ENCODE results near the gene OR1I1.

Gene OR1I1

DNA sequence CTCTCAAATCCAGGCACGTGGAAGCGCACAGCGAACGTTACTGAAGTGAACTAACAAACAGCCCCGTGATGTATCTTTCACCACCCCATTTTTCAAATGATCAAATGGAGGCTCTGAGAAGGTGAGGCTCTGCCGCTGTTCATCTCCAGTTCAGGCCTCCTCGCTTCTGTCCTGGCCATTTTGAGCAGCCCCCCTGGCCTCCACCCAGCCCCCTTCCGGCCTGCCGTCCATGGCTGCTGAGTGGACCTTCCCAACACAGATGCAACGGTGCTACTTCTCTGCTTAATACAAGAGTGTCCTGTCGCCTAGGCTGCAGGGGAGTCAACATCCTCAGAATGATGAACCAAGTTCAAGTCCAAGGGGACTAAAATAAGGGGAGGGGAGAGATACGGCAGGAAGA, 34.8 kb downstream of the OR1I1 start:
- Histone ChIP-seq H3K4me1 (ENCODE audit: control insufficient read depth in 2 of 2, insufficient read depth in 1 of 2, low read depth in 1 of 2, low read length in 2 of 2) (no peaks in the 10 kb centered on the region), H3K4me2 (ENCODE audit: insufficient read depth, low read length, poor library complexity, severe bottlenecking) (no peak overlapping the region), H3K4me3 (ENCODE audit: low read length in 2 of 2) (no peak overlapping the region), H3K14ac (ENCODE audit: low read length) (no peak overlapping the region), H3K4ac (ENCODE audit: low read length) (no peak overlapping the region), H2AFZ (ENCODE audit: low read length) (no peak overlapping the region), H4K91ac (ENCODE audit: low read depth, low read length, poor library complexity) (no peak overlapping the region), H3K9me3 (replicated peaks in 1 of 2; ENCODE audit: control insufficient read depth in 2 of 2, insufficient read depth in 1 of 2, low read depth in 1 of 2, low read length in 2 of 2) (peaks cover 3 to 9% of the 10 kb centered on the region in 2 donors), H3K9ac (ENCODE audit: low read depth, low read length, poor library complexity) (no peak overlapping the region), H3K18ac (ENCODE audit: low read length) (no peak overlapping the region), H2BK120ac (ENCODE audit: low read depth, low read length) (no peak overlapping the region), H3K23ac (ENCODE audit: low read depth, low read length, poor library complexity) (no peak overlapping the region), H3K36me3 (replicated peaks in 1 of 2; ENCODE audit: control insufficient read depth in 2 of 2, insufficient read depth in 2 of 2, low read length in 2 of 2) (peaks cover 74 to 95% of the 10 kb centered on the region in 2 donors), H2BK15ac (ENCODE audit: low read length) (no peak overlapping the region), H3K27ac (replicated peaks; ENCODE audit: low read length) (no peak overlapping the region), H2BK5ac (ENCODE audit: low read length) (no peak overlapping the region), H3K27me3 (ENCODE audit: control insufficient read depth in 3 of 3, insufficient read depth in 3 of 3, low read depth in 1 of 3, low read length in 3 of 3) (no peaks in the 10 kb centered on the region), H4K8ac (ENCODE audit: low read depth, low read length) (no peak overlapping the region), H2BK12ac (ENCODE audit: low read length) (no peak overlapping the region), H2AK5ac (ENCODE audit: low read depth, low read length) (no peak overlapping the region), H3K79me1 (ENCODE audit: low read depth, low read length) (peaks cover 7% of the 10 kb centered on the region)
- no peak for DNase-seq (ENCODE audit: low spot score)
- WGBS, 2 donors (ENCODE audit: extremely low coverage in 2 of 2, insufficient read length in 2 of 2, insufficient replicate concordance in 1 of 2) = no CpG with 5 or more reads among the region's 12 CpGs

DNA sequence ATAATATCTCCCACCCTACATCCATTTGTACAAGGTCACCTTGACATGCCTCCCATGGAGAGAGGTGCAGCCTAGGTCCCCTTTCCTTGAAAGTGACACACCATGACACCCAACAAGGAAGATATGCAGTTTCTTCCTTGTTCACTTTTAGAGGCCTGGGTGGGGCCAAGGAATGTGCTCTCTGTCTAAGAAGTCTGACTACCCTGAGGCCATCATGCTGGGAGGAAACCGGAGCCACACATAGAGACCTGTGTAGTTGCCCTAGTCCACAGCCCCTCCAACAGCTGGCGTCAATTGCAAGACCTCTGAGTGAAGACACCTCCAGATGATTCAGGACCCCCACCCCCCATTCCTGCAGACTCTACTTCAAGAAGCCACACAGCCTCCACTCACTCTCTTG, 36.2 kb downstream of the OR1I1 start:
- Histone ChIP-seq H2BK120ac (ENCODE audit: low read depth, low read length) (no peak overlapping the region), H2AK5ac (ENCODE audit: low read depth, low read length) (no peak overlapping the region), H2AFZ (ENCODE audit: low read length) (no peak overlapping the region), H3K4ac (ENCODE audit: low read length) (no peak overlapping the region), H2BK12ac (ENCODE audit: low read length) (no peak overlapping the region), H3K4me1 (ENCODE audit: control insufficient read depth in 2 of 2, insufficient read depth in 1 of 2, low read depth in 1 of 2, low read length in 2 of 2) (no peaks in the 10 kb centered on the region), H3K79me1 (ENCODE audit: low read depth, low read length) (peaks cover 10% of the 10 kb centered on the region), H4K8ac (ENCODE audit: low read depth, low read length) (no peak overlapping the region), H3K9ac (ENCODE audit: low read depth, low read length, poor library complexity) (no peak overlapping the region), H2BK15ac (ENCODE audit: low read length) (no peak overlapping the region), H3K27me3 (ENCODE audit: control insufficient read depth in 3 of 3, insufficient read depth in 3 of 3, low read depth in 1 of 3, low read length in 3 of 3) (no peaks in the 10 kb centered on the region), H4K91ac (ENCODE audit: low read depth, low read length, poor library complexity) (no peak overlapping the region), H3K36me3 (replicated peaks in 1 of 2; ENCODE audit: control insufficient read depth in 2 of 2, insufficient read depth in 2 of 2, low read length in 2 of 2) (peaks cover 73 to 95% of the 10 kb centered on the region in 2 donors), H3K4me2 (ENCODE audit: insufficient read depth, low read length, poor library complexity, severe bottlenecking) (no peak overlapping the region), H3K4me3 (ENCODE audit: low read length in 2 of 2) (no peak overlapping the region), H2BK5ac (ENCODE audit: low read length) (peak overlapping the region; percentile 53), H3K27ac (replicated peaks; ENCODE audit: low read length) (no peak overlapping the region), H3K9me3 (replicated peaks in 1 of 2; ENCODE audit: control insufficient read depth in 2 of 2, insufficient read depth in 1 of 2, low read depth in 1 of 2, low read length in 2 of 2) (peaks cover 0 to 5% of the 10 kb centered on the region in 2 donors), H3K23ac (ENCODE audit: low read depth, low read length, poor library complexity) (no peak overlapping the region), H3K18ac (ENCODE audit: low read length) (no peak overlapping the region), H3K14ac (ENCODE audit: low read length) (no peak overlapping the region)
- no CpG with 5 or more reads among the region's 2 CpGs for WGBS, 2 donors (ENCODE audit: extremely low coverage in 2 of 2, insufficient read length in 2 of 2, insufficient replicate concordance in 1 of 2)
- no peak for DNase-seq (ENCODE audit: low spot score)

DNA sequence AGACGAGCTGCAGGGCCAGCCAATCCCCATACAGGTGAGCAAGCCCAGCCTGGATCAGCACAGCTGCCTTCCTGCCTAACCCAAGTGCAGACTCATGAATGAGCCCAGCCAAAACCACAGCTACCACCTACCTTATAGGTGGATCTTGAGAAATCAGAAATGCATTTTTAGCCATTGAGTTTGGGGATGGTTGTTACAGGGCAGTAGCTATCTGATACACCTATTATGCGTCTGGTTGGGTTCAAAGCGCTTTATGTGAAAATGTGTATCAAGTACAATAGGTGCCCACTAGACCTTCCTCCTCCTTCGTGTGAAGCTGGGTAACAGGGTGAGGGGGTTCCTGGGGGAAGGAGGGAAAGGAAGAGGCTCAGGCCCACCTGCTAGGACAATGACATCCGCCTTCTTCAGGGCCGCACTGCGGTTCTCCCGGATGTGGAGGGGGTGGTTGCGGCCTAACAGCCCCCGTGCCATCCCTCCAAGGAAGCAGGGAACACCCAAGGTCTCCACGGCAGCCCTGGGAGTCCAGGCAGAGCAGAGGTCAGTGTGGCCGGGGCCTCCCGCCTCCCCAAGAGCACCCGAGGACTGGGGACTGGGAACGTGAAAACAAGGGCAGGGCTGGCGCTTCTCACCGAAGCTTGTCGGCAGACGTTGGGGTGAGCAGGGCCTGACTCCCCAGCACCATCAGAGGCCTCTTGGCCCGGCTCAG, 36.9 kb downstream of the OR1I1 start:
- peak overlapping the region; percentile 82 for H4K8ac ChIP-seq (ENCODE audit: low read depth, low read length)
- DNase-seq (ENCODE audit: low spot score) = no peak
- H3K9me3 ChIP-seq (replicated peaks in 1 of 2; ENCODE audit: control insufficient read depth in 2 of 2, insufficient read depth in 1 of 2, low read depth in 1 of 2, low read length in 2 of 2) = peaks cover 0 to 5% of the 10 kb centered on the region in 2 donors
- H4K91ac ChIP-seq (ENCODE audit: low read depth, low read length, poor library complexity) = no peak overlapping the region
- H3K36me3 ChIP-seq (replicated peaks in 1 of 2; ENCODE audit: control insufficient read depth in 2 of 2, insufficient read depth in 2 of 2, low read length in 2 of 2) = peaks cover 67 to 90% of the 10 kb centered on the region in 2 donors
- no CpG with 5 or more reads among the region's 20 CpGs for WGBS, 2 donors (ENCODE audit: extremely low coverage in 2 of 2, insufficient read length in 2 of 2, insufficient replicate concordance in 1 of 2)
- H3K9ac ChIP-seq (ENCODE audit: low read depth, low read length, poor library complexity) = no peak overlapping the region
- no peak overlapping the region for H3K18ac ChIP-seq (ENCODE audit: low read length)
- peaks cover under 1% of the 10 kb centered on the region in 2 donors for H3K4me1 ChIP-seq (ENCODE audit: control insufficient read depth in 2 of 2, insufficient read depth in 1 of 2, low read depth in 1 of 2, low read length in 2 of 2)
- H3K14ac ChIP-seq (ENCODE audit: low read length) = no peak overlapping the region
- H2BK15ac ChIP-seq (ENCODE audit: low read length) = no peak overlapping the region
- no peak overlapping the region for H3K4me2 ChIP-seq (ENCODE audit: insufficient read depth, low read length, poor library complexity, severe bottlenecking)
- H3K23ac ChIP-seq (ENCODE audit: low read depth, low read length, poor library complexity) = no peak overlapping the region
- H3K79me1 ChIP-seq (ENCODE audit: low read depth, low read length) = peaks cover 13% of the 10 kb centered on the region
- H2AK5ac ChIP-seq (ENCODE audit: low read depth, low read length) = no peak overlapping the region
- H3K4ac ChIP-seq (ENCODE audit: low read length) = no peak overlapping the region
- H2AFZ ChIP-seq (ENCODE audit: low read length) = no peak overlapping the region
- no peak overlapping the region for H3K27ac ChIP-seq (replicated peaks; ENCODE audit: low read length)
- no peaks in the 10 kb centered on the region for H3K27me3 ChIP-seq (ENCODE audit: control insufficient read depth in 3 of 3, insufficient read depth in 3 of 3, low read depth in 1 of 3, low read length in 3 of 3)
- H2BK5ac ChIP-seq (ENCODE audit: low read length) = peak overlapping the region; percentile 53
- no peak overlapping the region for H3K4me3 ChIP-seq (ENCODE audit: low read length in 2 of 2)
- H2BK12ac ChIP-seq (ENCODE audit: low read length) = no peak overlapping the region
- no peak overlapping the region for H2BK120ac ChIP-seq (ENCODE audit: low read depth, low read length)

DNA sequence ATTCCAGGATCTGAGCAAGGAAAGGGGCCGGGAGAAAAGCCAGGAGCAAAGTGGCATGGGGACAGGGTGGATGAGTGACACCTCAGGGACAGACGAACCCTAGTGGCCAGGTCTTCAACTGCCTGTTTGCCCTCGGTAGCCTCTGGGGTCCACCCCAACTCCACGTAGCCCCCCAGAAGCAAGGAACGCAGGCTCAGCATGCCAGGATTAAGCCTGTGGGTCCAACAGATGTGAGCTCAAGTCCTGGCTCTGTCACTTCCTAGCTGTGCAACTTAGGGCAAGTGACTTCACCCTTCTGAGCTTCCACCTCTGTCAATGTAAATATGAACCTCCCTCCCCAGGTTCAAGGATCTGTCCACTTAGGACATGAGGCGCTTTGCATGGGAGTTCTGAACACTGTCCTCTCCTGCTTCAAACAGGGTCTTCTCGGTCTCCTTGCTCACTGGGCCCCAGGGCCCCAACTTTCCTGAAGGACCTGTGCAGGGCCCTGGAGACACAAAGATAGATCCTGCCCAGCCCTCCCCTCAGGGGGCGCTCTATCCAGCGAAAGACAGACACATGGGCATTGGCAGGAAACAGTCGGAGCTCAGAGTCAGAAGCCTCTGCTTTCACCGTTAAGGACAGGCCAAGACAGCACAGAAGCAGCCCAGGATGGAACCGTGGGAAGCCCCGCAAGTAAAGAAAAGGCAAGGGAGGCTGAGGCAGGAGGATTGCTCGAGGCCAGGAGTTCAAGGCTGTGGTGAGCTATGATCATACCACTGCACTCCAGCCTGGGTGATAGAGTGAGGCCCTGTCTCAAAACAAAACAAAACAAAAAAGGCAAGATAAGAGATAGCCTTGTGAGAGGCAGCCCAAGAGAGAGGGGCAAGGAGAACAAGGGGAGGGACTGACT, 38.4 kb downstream of the OR1I1 start:
- H3K27me3 ChIP-seq (ENCODE audit: control insufficient read depth in 3 of 3, insufficient read depth in 3 of 3, low read depth in 1 of 3, low read length in 3 of 3) = no peaks in the 10 kb centered on the region
- no peak overlapping the region for H2BK5ac ChIP-seq (ENCODE audit: low read length)
- no peak overlapping the region for H2AK5ac ChIP-seq (ENCODE audit: low read depth, low read length)
- WGBS, 2 donors (ENCODE audit: extremely low coverage in 2 of 2, insufficient read length in 2 of 2, insufficient replicate concordance in 1 of 2) = no CpG with 5 or more reads among the region's 14 CpGs
- H2BK12ac ChIP-seq (ENCODE audit: low read length) = no peak overlapping the region
- peaks cover 57 to 77% of the 10 kb centered on the region in 2 donors for H3K36me3 ChIP-seq (replicated peaks in 1 of 2; ENCODE audit: control insufficient read depth in 2 of 2, insufficient read depth in 2 of 2, low read length in 2 of 2)
- H4K8ac ChIP-seq (ENCODE audit: low read depth, low read length) = no peak overlapping the region
- peaks cover 17% of the 10 kb centered on the region for H3K79me1 ChIP-seq (ENCODE audit: low read depth, low read length)
- no peak overlapping the region for H4K91ac ChIP-seq (ENCODE audit: low read depth, low read length, poor library complexity)
- H3K23ac ChIP-seq (ENCODE audit: low read depth, low read length, poor library complexity) = no peak overlapping the region
- no peak overlapping the region for H3K9ac ChIP-seq (ENCODE audit: low read depth, low read length, poor library complexity)
- peaks cover 3 to 7% of the 10 kb centered on the region in 2 donors for H3K4me1 ChIP-seq (ENCODE audit: control insufficient read depth in 2 of 2, insufficient read depth in 1 of 2, low read depth in 1 of 2, low read length in 2 of 2)
- H3K14ac ChIP-seq (ENCODE audit: low read length) = no peak overlapping the region
- H3K4me2 ChIP-seq (ENCODE audit: insufficient read depth, low read length, poor library complexity, severe bottlenecking) = no peak overlapping the region
- H3K18ac ChIP-seq (ENCODE audit: low read length) = no peak overlapping the region
- H3K9me3 ChIP-seq (replicated peaks in 1 of 2; ENCODE audit: control insufficient read depth in 2 of 2, insufficient read depth in 1 of 2, low read depth in 1 of 2, low read length in 2 of 2) = peaks cover 0 to 5% of the 10 kb centered on the region in 2 donors
- no peak overlapping the region for H2BK120ac ChIP-seq (ENCODE audit: low read depth, low read length)
- no peak overlapping the region for H2BK15ac ChIP-seq (ENCODE audit: low read length)
- DNase-seq (ENCODE audit: low spot score) = no peak
- H3K27ac ChIP-seq (replicated peaks; ENCODE audit: low read length) = no peak overlapping the region
- H3K4me3 ChIP-seq (ENCODE audit: low read length in 2 of 2) = no peak overlapping the region
- no peak overlapping the region for H3K4ac ChIP-seq (ENCODE audit: low read length)
- no peak overlapping the region for H2AFZ ChIP-seq (ENCODE audit: low read length)
